Activated naive CD8-positive, alpha-beta T cell treated with anti-CD3 and anti-CD28 coated beads, Interleukin-2, amount 50 U/mL, for 24 hours (primary cell): ENCODE results near the gene AMN1.
A peak's percentile ranks its signal among the peaks of the same experiment; 100 is the strongest.

Source experiments
- ATAC-seq: fragments of 150-1000 bp; cut with Tn5 transposase; one replicate; pipeline ENCODE4 v1.10.0; 2021
- DNase-seq: peaks from one replicate; pipeline ENCODE4 v3.0.0; 2021
- H3K27ac Mint-ChIP-seq: one replicate; pipeline ENCODE4 v1.8.0; 2021; ENCODE audit warnings: mild to moderate bottlenecking, mixed read lengths
- H3K27me3 Mint-ChIP-seq: one replicate; pipeline ENCODE4 v1.8.0; 2021; ENCODE audit warnings: mixed read lengths
- H3K36me3 Mint-ChIP-seq: one replicate; pipeline ENCODE4 v1.8.0; 2021; ENCODE audit warnings: low read depth, mixed read lengths
- H3K4me1 Mint-ChIP-seq: one replicate; pipeline ENCODE4 v1.8.0; 2021; ENCODE audit warnings: mixed read lengths
- H3K4me3 Mint-ChIP-seq: one replicate; pipeline ENCODE4 v1.8.0; 2021; ENCODE audit warnings: mild to moderate bottlenecking, moderate library complexity, mixed read lengths
- H3K9me3 Mint-ChIP-seq: one replicate; pipeline ENCODE4 v1.8.0; 2021; ENCODE audit warnings: mixed read lengths

Gene AMN1

GRCh38 chr12:31647086-31647491 lies 81.7 kb downstream of the AMN1 start:
- no peak overlapping the region for H3K4me3 Mint-ChIP-seq
- H3K27ac Mint-ChIP-seq: no peak overlapping the region
- H3K27me3 Mint-ChIP-seq: no peaks in the 10 kb centered on the region

GRCh38 chr12:31645924-31646323 lies 82.9 kb downstream of the AMN1 start:
- Mint-ChIP-seq H3K9me3 (no peaks in the 10 kb centered on the region), H3K4me3 (no peak overlapping the region), H3K4me1 (peaks cover 5% of the 10 kb centered on the region), H3K27ac (no peak overlapping the region), H3K27me3 (no peaks in the 10 kb centered on the region), H3K36me3 (no peaks in the 10 kb centered on the region)
- DNase-seq (no peak), ATAC-seq (no peak)

More at GRCh38 chr12:31647086-31647491, 81.7 kb downstream of the AMN1 start:
- no peak for DNase-seq
- peaks cover 5% of the 10 kb centered on the region for H3K4me1 Mint-ChIP-seq
- H3K9me3 Mint-ChIP-seq: no peaks in the 10 kb centered on the region
- H3K36me3 Mint-ChIP-seq: no peaks in the 10 kb centered on the region
- no peak for ATAC-seq

- peaks cover 5% of the 10 kb centered on the region for H3K4me1 Mint-ChIP-seq
- ATAC-seq (no peak), DNase-seq (no peak)
- no peaks in the 10 kb centered on the region for H3K27me3 Mint-ChIP-seq
- no peak overlapping the region for H3K4me3 Mint-ChIP-seq
- H3K9me3 Mint-ChIP-seq: no peaks in the 10 kb centered on the region
- H3K27ac Mint-ChIP-seq: no peak overlapping the region
- H3K36me3 Mint-ChIP-seq: no peaks in the 10 kb centered on the region
Measured at GRCh38 chr12:31644536-31644935, 84.3 kb downstream of the AMN1 start.

GRCh38 chr12:31641509-31642090 lies 87.2 kb downstream of the AMN1 start:
- H3K27ac Mint-ChIP-seq: no peak overlapping the region
- H3K9me3 Mint-ChIP-seq: no peaks in the 10 kb centered on the region
- ATAC-seq (no peak), DNase-seq (no peak)
- H3K4me3 Mint-ChIP-seq: no peak overlapping the region
- no peaks in the 10 kb centered on the region for H3K36me3 Mint-ChIP-seq
- no peaks in the 10 kb centered on the region for H3K27me3 Mint-ChIP-seq
- H3K4me1 Mint-ChIP-seq: peaks cover 5% of the 10 kb centered on the region

- Mint-ChIP-seq H3K9me3 (no peaks in the 10 kb centered on the region), H3K36me3 (no peaks in the 10 kb centered on the region), H3K4me3 (no peak overlapping the region), H3K4me1 (peaks cover 9% of the 10 kb centered on the region), H3K27me3 (no peaks in the 10 kb centered on the region), H3K27ac (no peak overlapping the region)
- ATAC-seq (no peak), DNase-seq (no peak)
Measured at GRCh38 chr12:31634620-31635019, 94.2 kb downstream of the AMN1 start.

GRCh38 chr12:31633464-31633863 lies 95.4 kb downstream of the AMN1 start:
- Mint-ChIP-seq H3K36me3 (no peaks in the 10 kb centered on the region), H3K4me1 (peaks cover 9% of the 10 kb centered on the region), H3K9me3 (no peaks in the 10 kb centered on the region), H3K27ac (no peak overlapping the region), H3K27me3 (no peaks in the 10 kb centered on the region), H3K4me3 (no peak overlapping the region)
- ATAC-seq (no peak), DNase-seq (no peak)

- DNase-seq (no peak), ATAC-seq (no peak)
- Mint-ChIP-seq H3K4me1 (peaks cover 9% of the 10 kb centered on the region), H3K9me3 (no peaks in the 10 kb centered on the region), H3K4me3 (no peak overlapping the region), H3K27me3 (no peaks in the 10 kb centered on the region), H3K27ac (no peak overlapping the region), H3K36me3 (no peaks in the 10 kb centered on the region)
Measured at GRCh38 chr12:31631809-31632208, 97.0 kb downstream of the AMN1 start.

- DNase-seq: no peak
- Mint-ChIP-seq H3K27me3 (no peaks in the 10 kb centered on the region), H3K36me3 (peaks cover under 1% of the 10 kb centered on the region), H3K27ac (no peak overlapping the region), H3K9me3 (peaks cover 1% of the 10 kb centered on the region), H3K4me3 (no peak overlapping the region), H3K4me1 (peaks cover 4% of the 10 kb centered on the region)
- ATAC-seq: no peak
Measured at GRCh38 chr12:31631023-31631724, 97.6 kb downstream of the AMN1 start.

GRCh38 chr12:31629756-31630732 lies 98.8 kb downstream of the AMN1 start:
- H3K27me3 Mint-ChIP-seq: no peaks in the 10 kb centered on the region
- ATAC-seq: no peak
- DNase-seq: no peak
- peaks cover 3% of the 10 kb centered on the region for H3K4me1 Mint-ChIP-seq
- H3K4me3 Mint-ChIP-seq: no peak overlapping the region
- peaks cover 3% of the 10 kb centered on the region for H3K9me3 Mint-ChIP-seq
- no peak overlapping the region for H3K27ac Mint-ChIP-seq
- H3K36me3 Mint-ChIP-seq: peaks cover 2% of the 10 kb centered on the region

GRCh38 chr12:31627456-31628054 lies 101.3 kb downstream of the AMN1 start:
- no peak overlapping the region for H3K4me3 Mint-ChIP-seq
- peaks cover 3% of the 10 kb centered on the region for H3K4me1 Mint-ChIP-seq
- peaks cover 2% of the 10 kb centered on the region for H3K36me3 Mint-ChIP-seq
- ATAC-seq (no peak), DNase-seq (no peak)
- peaks cover 3% of the 10 kb centered on the region for H3K9me3 Mint-ChIP-seq
- no peaks in the 10 kb centered on the region for H3K27me3 Mint-ChIP-seq
- H3K27ac Mint-ChIP-seq: no peak overlapping the region

GRCh38 chr12:31626270-31626995 lies 102.4 kb downstream of the AMN1 start:
- Mint-ChIP-seq H3K9me3 (peaks cover 3% of the 10 kb centered on the region), H3K36me3 (peaks cover 2% of the 10 kb centered on the region), H3K4me3 (no peak overlapping the region), H3K27me3 (no peaks in the 10 kb centered on the region), H3K27ac (no peak overlapping the region), H3K4me1 (peaks cover 1% of the 10 kb centered on the region)
- ATAC-seq (peak; percentile 43), DNase-seq (no peak)

- ATAC-seq: no peak
- peaks cover 4% of the 10 kb centered on the region for H3K4me1 Mint-ChIP-seq
- H3K36me3 Mint-ChIP-seq: peaks cover 2% of the 10 kb centered on the region
- H3K27me3 Mint-ChIP-seq: peaks cover 4% of the 10 kb centered on the region
- no peak overlapping the region for H3K27ac Mint-ChIP-seq
- peaks cover 3% of the 10 kb centered on the region for H3K9me3 Mint-ChIP-seq
- DNase-seq: no peak
- H3K4me3 Mint-ChIP-seq: no peak overlapping the region
Measured at GRCh38 chr12:31622038-31622437, 106.8 kb downstream of the AMN1 start.
